Caco-2 (cell line): ENCODE data around the gene GGT5. TPM values are rescaled to one million over a fixed set of nuclear protein-coding genes. Genes with fewer than 3 reads are reported as not detected.
A peak's percentile ranks its signal among the peaks of the same experiment; 100 is the strongest.

Source experiments
- BruUV-seq: library from RNA; stranded (reverse); fragments of 400-500 nt; replicated peaks from 2 replicates; lab custom pipeline; 2021; lab: Mats Ljungman, UMichigan
- CTCF ChIA-PET: fragments of 300-600 bp; sonication (Branson Sonifier 250); formaldehyde crosslinking; loops from one replicate; lab custom pipeline; 2022; ENCODE audit warnings: antibody characterized with exemption; lab: Charles Lee
- POLR2A ChIA-PET: fragments of 300-600 bp; sonication (Branson Sonifier 250); formaldehyde crosslinking; loops from one replicate; lab custom pipeline; 2022; ENCODE audit warnings: antibody characterized with exemption; lab: Charles Lee
- DNase-seq, 2 experiments: peaks; one replicate each; pipeline versions ENCODE4 v3.0.0 to v3.0.0-alpha.2; 2020 to 2022
- H3K27me3 ChIP-seq: replicated peaks from 2 replicates; pipeline ENCODE4 v1.6.0; 2011; ENCODE audit warnings: low read length; ENCODE audit not compliant: control insufficient read depth, insufficient read depth
- H3K36me3 ChIP-seq: 2 replicates; pipeline ENCODE4 v1.5.1; 2011; ENCODE audit warnings: low read length; ENCODE audit not compliant: control insufficient read depth, insufficient read depth
- H3K4me1 ChIP-seq: fragments of 250-450 bp; sonication (Bioruptor Pico); 2 replicates; pipeline ENCODE4 v1.5.1; 2020; ENCODE audit warnings: mild to moderate bottlenecking
- H3K4me3 ChIP-seq: 2 replicates; pipeline ENCODE4 v1.5.1; 2011; ENCODE audit warnings: low read depth, mild to moderate bottlenecking, control low read depth, low read length
- H3K9me3 ChIP-seq: fragments of 250-450 bp; sonication (Bioruptor Pico); 2 replicates; pipeline ENCODE4 v1.5.1; 2020; ENCODE audit warnings: mild to moderate bottlenecking, moderate library complexity
- H3K27ac Mint-ChIP-seq: one replicate; pipeline ENCODE4 v1.8.0; 2022; ENCODE audit warnings: mixed read lengths; ENCODE audit not compliant: unreplicated experiment
- H3K27me3 Mint-ChIP-seq: one replicate; pipeline ENCODE4 v1.8.0; 2022; ENCODE audit warnings: mixed read lengths; ENCODE audit not compliant: insufficient read depth, unreplicated experiment
- H3K36me3 Mint-ChIP-seq: one replicate; pipeline ENCODE4 v1.8.0; 2022; ENCODE audit warnings: mild to moderate bottlenecking, mixed read lengths; ENCODE audit not compliant: insufficient read depth, unreplicated experiment
- H3K4me1 Mint-ChIP-seq: one replicate; pipeline ENCODE4 v1.8.0; 2022; ENCODE audit warnings: low read depth, mixed read lengths; ENCODE audit not compliant: unreplicated experiment
- H3K4me3 Mint-ChIP-seq: one replicate; pipeline ENCODE4 v1.8.0; 2022; ENCODE audit warnings: mild to moderate bottlenecking, moderate library complexity, mixed read lengths; ENCODE audit not compliant: unreplicated experiment
- H3K9me3 Mint-ChIP-seq: one replicate; pipeline ENCODE4 v1.8.0; 2022; ENCODE audit warnings: mixed read lengths; ENCODE audit not compliant: unreplicated experiment
- intact Hi-C: fragments of 100-400 bp; cut with micrococcal nuclease; formaldehyde crosslinking; loops from one replicate; pipeline ENCODE4 v1.10.0; 2022; ENCODE audit not compliant: unreplicated experiment
- total RNA-seq: library from RNA; stranded (reverse); gene quantifications from 2 replicates; pipeline ENCODE4 v1.2.3, GENCODE V29; 2022
- TF ChIP-seq, protein P1 (sequence below), 2 experiments: fragments of 200-600 bp in 1 of 2; IDR thresholded peaks; 1 replicate in 1 of 2; 2 replicates in 1 of 2; pipeline versions ENCODE4 v1.5.1 to v1.8.0; 2011 to 2022; ENCODE audit warnings: antibody characterized with exemption in 1 of 2, control low read depth in 1 of 2, inconsistent platforms in 1 of 2, low read depth in 1 of 2, low read length in 1 of 2, mild to moderate bottlenecking in 1 of 2, moderate library complexity in 1 of 2; ENCODE audit not compliant: insufficient read depth in 1 of 2, severe bottlenecking in 1 of 2, unreplicated experiment in 1 of 2

The GGT5 gene
- total RNA-seq, 1 experiment from 2014 or later = 0.66 TPM

DNA sequence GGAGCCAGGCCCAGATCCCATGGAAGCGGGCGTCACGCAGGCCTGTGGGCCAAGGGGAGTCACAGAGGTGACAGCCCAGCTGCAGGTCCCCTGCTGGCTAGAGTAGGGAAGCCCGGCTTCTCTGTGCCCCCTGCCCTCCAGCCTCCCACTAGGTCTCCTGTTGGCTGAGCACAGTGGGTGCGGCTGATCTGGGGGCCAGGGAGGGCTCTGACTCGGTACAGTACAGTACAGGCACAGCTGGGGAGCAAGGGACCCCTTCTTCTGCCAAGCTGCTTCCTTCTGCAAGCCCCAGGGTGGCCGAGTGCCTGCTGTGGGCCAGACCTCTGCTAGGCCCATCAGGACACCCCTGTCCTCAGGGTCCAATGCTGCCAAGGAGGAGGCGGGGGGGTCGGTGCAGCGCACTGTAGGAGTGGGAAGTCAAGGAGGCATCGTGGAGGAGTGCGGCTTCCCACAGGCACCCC is 53.5 kb downstream of the GGT5 start:
- Mint-ChIP-seq H3K9me3 (no peaks in the 10 kb centered on the region), H3K36me3 (peaks cover 10% of the 10 kb centered on the region), H3K4me1 (peaks cover 32% of the 10 kb centered on the region), H3K27ac (no peak overlapping the region), H3K27me3 (no peaks in the 10 kb centered on the region), H3K4me3 (no peak overlapping the region)
- peaks cover 32% of the 10 kb centered on the region for H3K4me1 ChIP-seq
- peaks cover 4% of the 10 kb centered on the region; the same call in 1 of the 2 replicates for H3K9me3 ChIP-seq
- TF ChIP-seq, protein P1, sequence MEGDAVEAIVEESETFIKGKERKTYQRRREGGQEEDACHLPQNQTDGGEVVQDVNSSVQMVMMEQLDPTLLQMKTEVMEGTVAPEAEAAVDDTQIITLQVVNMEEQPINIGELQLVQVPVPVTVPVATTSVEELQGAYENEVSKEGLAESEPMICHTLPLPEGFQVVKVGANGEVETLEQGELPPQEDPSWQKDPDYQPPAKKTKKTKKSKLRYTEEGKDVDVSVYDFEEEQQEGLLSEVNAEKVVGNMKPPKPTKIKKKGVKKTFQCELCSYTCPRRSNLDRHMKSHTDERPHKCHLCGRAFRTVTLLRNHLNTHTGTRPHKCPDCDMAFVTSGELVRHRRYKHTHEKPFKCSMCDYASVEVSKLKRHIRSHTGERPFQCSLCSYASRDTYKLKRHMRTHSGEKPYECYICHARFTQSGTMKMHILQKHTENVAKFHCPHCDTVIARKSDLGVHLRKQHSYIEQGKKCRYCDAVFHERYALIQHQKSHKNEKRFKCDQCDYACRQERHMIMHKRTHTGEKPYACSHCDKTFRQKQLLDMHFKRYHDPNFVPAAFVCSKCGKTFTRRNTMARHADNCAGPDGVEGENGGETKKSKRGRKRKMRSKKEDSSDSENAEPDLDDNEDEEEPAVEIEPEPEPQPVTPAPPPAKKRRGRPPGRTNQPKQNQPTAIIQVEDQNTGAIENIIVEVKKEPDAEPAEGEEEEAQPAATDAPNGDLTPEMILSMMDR (IDR thresholded peaks at IDR 0.05; ENCODE audit: insufficient read depth in 1 of 2, low read depth in 1 of 2, low read length in 1 of 2, severe bottlenecking in 1 of 2, unreplicated experiment in 1 of 2) = peak in 1 of 2 experiments; percentile 27
- intact Hi-C loops = no loop called here
- BruUV-seq = no TSS peak
- no peaks in the 10 kb centered on the region for H3K27me3 ChIP-seq
- no peak overlapping the region for H3K4me3 ChIP-seq
- POLR2A ChIA-PET = no interaction called here
- CTCF ChIA-PET = interaction anchor here (1.7 kb wide), 1 partner anchor 56 kb away, joined by 4 read pairs; no protein-coding TSS in a partner anchor
- no peak for DNase-seq
- H3K36me3 ChIP-seq = no peaks in the 10 kb centered on the region

DNA sequence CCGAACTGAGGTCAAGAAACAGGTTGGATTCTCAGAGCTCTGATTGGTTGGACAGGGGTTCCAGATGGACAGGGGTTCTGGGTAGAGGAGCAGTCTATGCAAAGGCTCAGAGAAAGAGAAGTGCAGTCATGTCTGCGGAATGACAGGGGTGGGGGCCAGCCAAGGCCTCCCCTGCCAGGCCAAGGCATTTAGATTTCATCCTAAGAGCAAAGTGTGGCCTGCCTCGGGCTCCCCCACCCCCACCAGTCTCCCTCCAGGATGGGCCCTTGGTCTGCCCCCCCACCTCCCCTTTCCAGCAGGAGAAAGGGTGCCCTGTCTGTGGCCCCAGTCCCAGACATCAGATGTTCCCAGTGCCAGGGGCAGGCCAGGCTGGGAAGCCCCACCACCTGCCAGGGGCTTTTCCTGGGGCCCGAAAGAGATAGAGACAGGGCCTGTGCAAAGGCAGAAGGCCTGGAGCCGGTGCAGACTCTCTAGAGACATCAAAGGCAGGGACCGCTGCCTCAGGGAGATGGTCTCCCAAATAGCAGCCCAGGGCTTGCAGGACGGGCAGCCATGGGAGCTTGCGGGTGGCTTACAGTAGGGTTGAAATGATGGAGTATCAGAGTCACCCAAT is 54.2 kb downstream of the GGT5 start:
- Histone ChIP-seq H3K9me3 (peaks cover 4% of the 10 kb centered on the region; the same call in 1 of the 2 replicates), H3K36me3 (no peaks in the 10 kb centered on the region), H3K4me3 (no peak overlapping the region), H3K4me1 (peaks cover 25% of the 10 kb centered on the region), H3K27me3 (no peaks in the 10 kb centered on the region)
- ChIA-PET CTCF (interaction anchor here (0.8 to 2.4 kb wide), 5 partner anchors 40 to 57 kb away, joined by 3 to 51 read pairs (median 4); no protein-coding TSS in a partner anchor), POLR2A (no interaction called here)
- Mint-ChIP-seq H3K36me3 (peaks cover 10% of the 10 kb centered on the region), H3K4me1 (peaks cover 28% of the 10 kb centered on the region), H3K27me3 (no peaks in the 10 kb centered on the region), H3K27ac (peak overlapping the region; percentile 60), H3K9me3 (no peaks in the 10 kb centered on the region), H3K4me3 (no peak overlapping the region)
- no peak for DNase-seq
- intact Hi-C loops = no loop called here
- no TSS peak for BruUV-seq
- TF ChIP-seq, protein P1 (IDR thresholded peaks at IDR 0.05; ENCODE audit: insufficient read depth in 1 of 2, low read depth in 1 of 2, low read length in 1 of 2, severe bottlenecking in 1 of 2, unreplicated experiment in 1 of 2) = no peak

DNA sequence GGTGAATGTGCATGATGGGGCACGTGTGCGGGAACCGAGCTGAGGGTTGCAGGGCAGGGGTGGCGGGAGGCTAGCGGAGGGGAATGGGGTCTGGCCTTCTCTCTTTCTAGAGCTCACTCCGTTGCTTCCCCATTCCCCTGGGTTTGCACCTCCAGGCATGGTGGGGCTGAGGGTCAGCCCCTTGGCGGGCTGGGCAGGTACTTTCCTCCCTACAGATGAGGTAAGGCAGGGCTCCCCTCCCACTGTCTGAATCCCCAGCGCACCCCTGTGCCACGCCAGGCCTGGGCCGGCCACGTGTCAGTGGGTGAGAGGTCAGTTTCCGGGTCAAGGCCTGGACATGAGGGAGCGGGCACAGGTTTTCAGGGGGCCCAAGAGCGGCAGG is 54.7 kb downstream of the GGT5 start:
- intact Hi-C loops = no loop called here
- H3K27me3 Mint-ChIP-seq = no peaks in the 10 kb centered on the region

More for the DNA sequence above, 54.7 kb downstream of the GGT5 start:
- peak overlapping the region; percentile 60 for H3K27ac Mint-ChIP-seq
- H3K4me3 ChIP-seq = no peak overlapping the region
- H3K36me3 Mint-ChIP-seq = peaks cover 10% of the 10 kb centered on the region
- H3K4me1 ChIP-seq = peaks cover 19% of the 10 kb centered on the region; the same call in 1 of the 2 replicates
- no peaks in the 10 kb centered on the region for H3K27me3 ChIP-seq
- H3K9me3 ChIP-seq = peaks cover 4% of the 10 kb centered on the region; the same call in 1 of the 2 replicates
- no peak for DNase-seq
- ChIA-PET POLR2A (no interaction called here), CTCF (interaction anchor here (0.8 to 2.4 kb wide), 6 partner anchors 9 to 57 kb away, joined by 3 to 51 read pairs (median 5); partner anchors contain the start of gene SUSD2)
- H3K4me3 Mint-ChIP-seq = no peak overlapping the region
- H3K36me3 ChIP-seq = no peaks in the 10 kb centered on the region
- no TSS peak for BruUV-seq
- H3K9me3 Mint-ChIP-seq = no peaks in the 10 kb centered on the region
- peaks cover 25% of the 10 kb centered on the region for H3K4me1 Mint-ChIP-seq
- TF ChIP-seq, protein P1 (IDR thresholded peaks at IDR 0.05; ENCODE audit: insufficient read depth in 1 of 2, low read depth in 1 of 2, low read length in 1 of 2, severe bottlenecking in 1 of 2, unreplicated experiment in 1 of 2) = no peak
